Spinal cord (tissue), 10 donors: Measurements from ENCODE around the gene MTMR3. TPM values are rescaled to one million over a fixed set of nuclear protein-coding genes. Genes with fewer than 3 reads are reported as not detected.
A peak's percentile ranks its signal among the peaks of the same experiment; 100 is the strongest.

Source experiments
- DNase-seq, 6 donors: peaks; one replicate each; pipeline versions ENCODE4 v3.0.0 to v3.0.0-alpha.2; 2013 to 2015; ENCODE audit warnings: low spot score in 6 of 6, low read depth in 4 of 6
- H3K27ac ChIP-seq: one replicate; pipeline ENCODE4 v1.5.1; 2013; ENCODE audit warnings: low read depth, low read length, control low read depth
- H3K27me3 ChIP-seq: one replicate; pipeline ENCODE4 v1.6.1; 2013; ENCODE audit warnings: low read length; ENCODE audit not compliant: control insufficient read depth, insufficient read depth
- H3K36me3 ChIP-seq: one replicate; pipeline ENCODE4 v1.6.1; 2013; ENCODE audit warnings: low read length; ENCODE audit not compliant: control insufficient read depth, insufficient read depth
- H3K4me1 ChIP-seq: one replicate; pipeline ENCODE4 v1.6.1; 2013; ENCODE audit warnings: low read length; ENCODE audit not compliant: control insufficient read depth, insufficient read depth
- H3K4me3 ChIP-seq: one replicate; pipeline ENCODE4 v1.5.1; 2013; ENCODE audit warnings: low read depth, low read length, control low read depth
- H3K9me3 ChIP-seq: one replicate; pipeline ENCODE4 v1.6.1; 2013; ENCODE audit warnings: low read length; ENCODE audit not compliant: control insufficient read depth, insufficient read depth
- WGBS: methylation state at CpG from one replicate; pipeline ENCODE4 v1.1.5; 2013; ENCODE audit warnings: missing lambda C conversion rate; ENCODE audit not compliant: insufficient coverage; 5-methylcytosine and 5-hydroxymethylcytosine counted together
- polyA plus RNA-seq, 2 donors: library from polyadenylated mRNA; unstranded; fragments of 120-200 nt; gene quantifications; one replicate each; pipeline ENCODE4 v1.2.1, GENCODE V29; 2013; ENCODE audit not compliant: insufficient read length in 2 of 2
- total RNA-seq, 2 donors: library from RNA; depleted of rRNA in 1 of 2; stranded (reverse); fragments of 120-200 nt in 1 of 2; fragments of >200 nt in 1 of 2; gene quantifications; one replicate each; pipeline versions ENCODE4 v1.2.3 to v1.2.4, GENCODE V29; 2013 to 2014
- donor health status: healthy.

MTMR3 gene
- total and polyA plus RNA-seq, 4 donors = 47.6 to 61.3 (median 51.6) TPM

DNA sequence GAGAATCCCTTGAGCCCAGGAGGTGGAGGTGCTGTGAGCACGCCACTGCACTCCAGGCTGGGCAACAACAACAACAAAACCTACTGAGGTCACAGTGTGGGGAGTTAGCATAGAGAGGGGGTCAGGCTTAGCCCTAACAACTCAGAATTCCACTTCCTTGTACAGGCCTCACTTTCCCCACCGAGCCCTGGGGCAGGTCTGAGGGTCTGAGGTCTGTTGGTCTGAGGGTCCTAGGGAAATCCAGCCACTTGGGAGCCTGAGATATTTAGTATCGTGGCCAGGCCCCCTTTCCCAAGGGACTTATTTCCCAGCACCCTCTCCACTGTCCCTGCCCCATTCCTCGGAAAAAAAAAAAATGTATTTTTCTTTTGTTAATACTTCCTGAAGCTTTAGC, 162.5 kb downstream of the MTMR3 start:
- H3K9me3 ChIP-seq = no peaks in the 10 kb centered on the region
- peaks cover 3% of the 10 kb centered on the region for H3K4me1 ChIP-seq
- no peak overlapping the region for H3K27ac ChIP-seq
- peaks cover 3% of the 10 kb centered on the region for H3K36me3 ChIP-seq
- no peak overlapping the region for H3K4me3 ChIP-seq
- no CpG with 5 or more reads among the region's 4 CpGs for WGBS
- H3K27me3 ChIP-seq = no peaks in the 10 kb centered on the region
- no peak for DNase-seq

DNA sequence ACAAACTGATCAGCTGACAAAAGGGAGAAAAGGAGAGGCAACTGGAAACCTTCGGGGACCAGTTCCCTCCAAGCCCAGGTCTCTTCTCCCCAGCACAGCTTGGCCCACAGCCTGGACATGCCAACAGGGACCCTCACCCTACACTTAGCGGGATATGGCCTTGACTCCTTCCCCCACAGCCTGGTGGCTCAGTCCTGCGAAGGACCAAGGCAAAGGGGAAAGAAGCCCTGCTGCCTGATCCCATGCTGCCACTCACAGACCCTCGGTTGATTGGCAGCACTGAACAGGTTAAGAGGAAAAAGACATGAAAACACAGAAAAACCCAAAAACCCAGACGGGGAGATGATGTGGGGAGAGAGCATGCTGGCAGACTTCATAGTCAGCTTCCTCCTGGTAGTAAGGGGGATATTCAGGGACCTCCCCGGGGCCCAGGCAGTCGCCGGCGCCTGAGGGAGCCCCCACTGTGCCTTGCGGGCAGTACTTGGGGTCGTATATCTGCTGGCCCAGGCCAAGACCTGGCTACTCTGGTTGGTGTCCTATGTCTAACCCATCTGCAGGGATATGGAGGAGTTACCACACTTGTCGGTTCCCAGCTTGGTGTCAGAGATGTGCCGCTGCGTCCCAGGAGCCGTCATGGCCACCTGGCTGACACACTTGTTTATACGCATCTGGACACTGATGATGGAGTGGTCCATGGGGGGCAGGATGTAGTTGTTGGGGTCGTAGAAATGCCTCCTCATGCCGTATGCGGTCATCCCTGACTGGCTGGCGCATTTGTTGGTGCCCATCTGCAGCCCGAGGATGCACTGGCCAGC, 163.1 kb downstream of the MTMR3 start:
- 95% methylated on average over 18 of the region's 21 CpGs for WGBS

DNA sequence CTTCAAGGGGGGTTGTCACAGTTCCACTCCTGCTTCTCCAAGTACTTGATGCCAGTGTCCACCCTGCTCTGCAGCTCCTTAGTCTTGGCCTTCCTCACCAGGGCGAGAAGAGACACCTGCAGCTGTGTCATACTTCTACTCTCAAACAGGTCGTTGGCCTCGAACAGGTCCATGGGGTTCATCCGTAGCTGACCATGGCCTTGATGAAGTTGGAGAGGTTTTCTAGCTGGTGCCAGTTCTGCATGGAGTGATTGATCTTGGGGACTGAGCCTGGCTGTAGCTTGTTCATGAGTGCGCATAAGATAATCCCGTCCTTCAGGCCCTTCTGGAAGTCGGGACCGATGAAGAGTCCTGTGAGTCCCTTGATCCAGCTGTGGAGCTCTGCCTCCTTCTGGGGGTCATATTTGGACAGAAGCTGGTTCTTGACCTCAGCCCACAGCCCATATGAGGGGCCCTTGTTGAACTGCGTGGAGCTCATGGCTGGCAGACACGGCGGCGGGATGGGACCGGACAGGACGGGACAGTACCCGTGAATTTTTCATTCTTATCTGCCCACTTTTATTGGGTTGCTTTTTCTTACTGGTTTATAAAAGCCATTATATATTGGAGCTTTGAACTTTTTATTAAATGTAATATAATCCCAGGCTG, 163.9 kb downstream of the MTMR3 start:
- WGBS = 94% methylated on average over 6 of the region's 15 CpGs
- no peaks in the 10 kb centered on the region for H3K27me3 ChIP-seq
- no peak overlapping the region for H3K27ac ChIP-seq
- DNase-seq = no peak
- no peak overlapping the region for H3K4me3 ChIP-seq
- H3K4me1 ChIP-seq = no peaks in the 10 kb centered on the region
- H3K9me3 ChIP-seq = no peaks in the 10 kb centered on the region
- peaks cover 3% of the 10 kb centered on the region for H3K36me3 ChIP-seq

More for the DNA sequence above, 163.1 kb downstream of the MTMR3 start:
- DNase-seq = no peak
- Histone ChIP-seq H3K27me3 (no peaks in the 10 kb centered on the region), H3K9me3 (no peaks in the 10 kb centered on the region), H3K4me1 (no peaks in the 10 kb centered on the region), H3K36me3 (peaks cover 3% of the 10 kb centered on the region), H3K4me3 (no peak overlapping the region), H3K27ac (no peak overlapping the region)

DNA sequence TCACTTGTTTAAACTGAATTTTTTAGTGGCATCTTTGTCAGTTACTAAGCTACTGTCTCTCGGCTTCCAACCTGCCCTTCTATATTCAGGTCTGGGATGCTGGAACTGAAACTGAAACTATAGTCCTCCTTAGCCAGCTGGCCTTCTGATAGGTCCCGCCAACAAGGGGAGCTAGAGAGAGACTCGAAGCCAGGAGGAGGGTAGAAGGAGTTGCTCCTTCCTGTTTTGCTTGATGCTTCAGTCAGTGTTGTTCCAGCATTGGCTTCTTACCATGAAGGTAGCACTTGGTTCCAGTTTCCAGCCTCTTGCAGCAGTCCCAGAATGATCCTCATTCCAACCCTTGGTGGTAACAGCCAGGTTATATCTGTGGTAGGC, 164.4 kb downstream of the MTMR3 start:
- no peak overlapping the region for H3K27ac ChIP-seq
- H3K4me1 ChIP-seq = no peaks in the 10 kb centered on the region
- no peak overlapping the region for H3K4me3 ChIP-seq
- WGBS = 65% methylated on average over 2 of the region's 3 CpGs
- no peaks in the 10 kb centered on the region for H3K9me3 ChIP-seq
- peaks cover 3% of the 10 kb centered on the region for H3K36me3 ChIP-seq
- no peaks in the 10 kb centered on the region for H3K27me3 ChIP-seq
- DNase-seq = no peak

DNA sequence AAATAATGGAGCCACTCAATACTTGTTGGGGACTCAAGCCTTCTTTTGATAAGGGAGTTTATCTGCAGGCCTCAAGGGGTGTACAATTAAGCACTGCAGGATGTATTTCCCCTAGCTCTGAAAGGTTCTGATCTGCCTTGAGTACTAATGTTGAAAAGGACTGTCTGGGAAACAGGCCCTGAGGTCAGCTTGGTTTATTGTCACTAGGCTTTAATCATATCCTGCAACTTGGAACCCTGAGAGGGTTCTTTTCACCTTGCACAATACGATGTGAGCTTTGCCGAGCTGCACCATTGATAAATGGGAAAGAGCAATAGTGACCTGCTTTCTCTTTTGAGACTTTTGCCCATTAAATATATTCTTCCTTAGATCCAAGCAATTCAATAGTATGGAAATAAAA, 165.7 kb downstream of the MTMR3 start:
- no CpG with 5 or more reads among the region's 2 CpGs for WGBS
- Histone ChIP-seq H3K4me3 (no peak overlapping the region), H3K27ac (no peak overlapping the region), H3K27me3 (no peaks in the 10 kb centered on the region), H3K36me3 (peaks cover 3% of the 10 kb centered on the region), H3K4me1 (no peaks in the 10 kb centered on the region), H3K9me3 (no peaks in the 10 kb centered on the region)
- no peak for DNase-seq

DNA sequence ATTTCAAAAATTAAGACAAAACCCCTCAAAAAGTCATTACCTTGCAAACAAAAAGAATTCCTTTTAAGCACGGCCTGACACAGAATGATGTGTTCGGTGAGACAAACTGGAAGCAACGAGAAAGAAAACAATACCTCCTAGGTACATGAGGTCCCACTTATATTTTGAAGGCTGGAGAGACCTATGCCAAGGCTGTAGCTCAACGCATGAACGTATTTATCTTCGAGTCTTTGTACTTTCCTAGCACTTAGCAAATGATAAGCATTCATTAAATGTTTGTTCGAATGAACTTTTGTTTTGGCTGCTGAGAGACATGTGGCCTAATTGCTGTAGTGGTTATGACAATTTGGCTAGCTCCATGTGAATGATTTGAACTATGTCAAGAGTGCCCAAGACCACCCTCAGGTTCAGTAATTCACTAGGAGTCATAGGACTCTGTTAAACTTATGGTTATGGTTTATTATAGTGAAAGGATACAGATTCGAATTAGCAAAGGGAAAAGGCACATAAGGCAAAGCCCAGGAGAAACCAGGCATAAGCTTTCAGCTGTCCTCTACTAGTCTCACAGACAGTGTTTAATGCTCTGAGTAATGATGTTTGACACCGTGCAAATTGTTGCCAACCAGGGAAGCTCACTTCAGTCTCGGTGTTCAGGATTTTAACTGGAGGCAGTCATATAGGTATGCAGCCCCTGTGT, 171.2 kb downstream of the MTMR3 start:
- Histone ChIP-seq H3K9me3 (peaks cover 6% of the 10 kb centered on the region), H3K27ac (no peak overlapping the region), H3K36me3 (no peaks in the 10 kb centered on the region), H3K27me3 (no peaks in the 10 kb centered on the region), H3K4me3 (no peak overlapping the region), H3K4me1 (no peaks in the 10 kb centered on the region)
- DNase-seq = no peak
- 65% methylated on average over 7 of the region's 10 CpGs for WGBS

DNA sequence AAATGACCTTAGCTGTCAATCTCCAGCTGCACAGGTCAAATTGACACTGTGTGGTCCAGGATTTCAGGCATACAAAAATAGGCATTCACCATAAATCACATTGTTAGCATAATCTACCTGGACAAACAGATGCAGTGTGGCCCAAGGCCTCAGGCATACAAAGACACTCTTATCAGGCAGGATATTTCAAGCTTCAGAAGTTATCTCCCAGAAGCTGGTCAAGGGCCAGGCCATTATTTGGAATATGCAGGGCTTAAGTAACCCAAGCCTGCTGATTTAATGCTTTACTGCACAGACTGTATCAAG, 171.7 kb downstream of the MTMR3 start:
- Histone ChIP-seq H3K27me3 (no peaks in the 10 kb centered on the region), H3K4me1 (no peaks in the 10 kb centered on the region), H3K4me3 (no peak overlapping the region), H3K36me3 (no peaks in the 10 kb centered on the region), H3K27ac (no peak overlapping the region), H3K9me3 (peaks cover 6% of the 10 kb centered on the region)
- peak in 1 of 6 donors; percentile 30 for DNase-seq

DNA sequence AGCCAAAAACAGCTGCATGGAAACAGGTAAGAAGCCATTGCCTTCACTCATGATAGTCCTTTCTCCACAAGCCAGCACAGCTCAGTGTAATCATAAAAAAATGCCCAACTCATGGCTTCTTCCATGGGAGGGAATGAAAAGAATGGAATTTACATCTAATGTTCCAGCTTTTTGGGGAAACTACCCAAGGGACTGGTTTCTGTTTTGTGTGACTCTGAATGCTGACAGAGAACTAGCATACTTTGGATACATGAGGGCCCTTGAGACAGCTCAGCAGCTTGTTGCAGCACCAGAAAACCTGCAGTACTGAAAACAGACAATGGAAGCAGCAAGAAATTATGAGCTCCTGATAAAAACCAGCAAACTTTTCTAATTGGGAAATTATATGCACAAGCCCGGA, 173.0 kb downstream of the MTMR3 start:
- no peak overlapping the region for H3K27ac ChIP-seq
- peaks cover 6% of the 10 kb centered on the region for H3K9me3 ChIP-seq
- H3K36me3 ChIP-seq = no peaks in the 10 kb centered on the region
- 83% methylated on average over 1 of the region's 1 CpG for WGBS
- no peaks in the 10 kb centered on the region for H3K27me3 ChIP-seq
- no peak overlapping the region for H3K4me3 ChIP-seq
- DNase-seq = no peak
- no peaks in the 10 kb centered on the region for H3K4me1 ChIP-seq

DNA sequence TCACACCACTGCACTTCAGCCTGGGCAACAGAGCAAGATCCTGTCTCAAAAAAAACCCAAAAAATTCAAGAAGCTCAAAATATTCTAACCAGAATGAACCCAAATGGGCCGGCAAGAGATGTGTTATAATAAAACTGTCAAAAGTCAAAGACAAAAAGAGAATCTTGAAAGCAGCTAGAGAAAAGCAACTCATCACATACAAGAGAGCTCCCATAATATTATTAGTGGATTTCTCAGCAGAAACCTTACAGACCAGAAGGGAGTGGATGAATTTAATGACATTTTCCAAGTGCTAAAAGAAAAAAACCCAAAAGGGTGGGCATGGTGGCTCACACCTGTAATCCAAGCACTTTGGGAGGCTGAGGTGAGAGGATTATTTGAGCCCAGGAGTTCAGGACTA, 174.4 kb downstream of the MTMR3 start:
- no peaks in the 10 kb centered on the region for H3K27me3 ChIP-seq
- H3K4me1 ChIP-seq = no peaks in the 10 kb centered on the region
- peaks cover 6% of the 10 kb centered on the region for H3K9me3 ChIP-seq
- no peak for DNase-seq
- WGBS = no CpG with 5 or more reads among the region's 1 CpG
- H3K4me3 ChIP-seq = no peak overlapping the region
- H3K27ac ChIP-seq = no peak overlapping the region
- H3K36me3 ChIP-seq = no peaks in the 10 kb centered on the region
